Upper lobe of left lung (tissue), 4 donors: ENCODE results near the gene KIRREL1.

Experiments used
- CTCF ChIP-seq, 6 experiments: fragments of 450-650 bp in 4 of 6; fragments of 200-600 bp in 2 of 6; sonication (generic) in 2 of 6; IDR thresholded peaks; one replicate each; pipeline ENCODE4 v1.5.1; 2016 to 2019; ENCODE audit warnings: antibody characterized with exemption in 6 of 6
- EP300 ChIP-seq, 4 donors: sonication (generic); formaldehyde crosslinking; IDR thresholded peaks; one replicate each; pipeline ENCODE4 v1.5.1; 2017; ENCODE audit warnings: antibody characterized with exemption in 4 of 4, control low read depth in 2 of 4
- POLR2A ChIP-seq, 4 donors: fragments of 450-650 bp; IDR thresholded peaks; one replicate each; pipeline ENCODE4 v1.5.1; 2016 to 2017; ENCODE audit warnings: antibody characterized with exemption in 4 of 4, mild to moderate bottlenecking in 2 of 4
- POLR2AphosphoS5 ChIP-seq, 2 donors: sonication (generic); formaldehyde crosslinking; IDR thresholded peaks; one replicate each; pipeline ENCODE4 v1.5.1; 2017; ENCODE audit warnings: antibody characterized with exemption in 2 of 2

DNA sequence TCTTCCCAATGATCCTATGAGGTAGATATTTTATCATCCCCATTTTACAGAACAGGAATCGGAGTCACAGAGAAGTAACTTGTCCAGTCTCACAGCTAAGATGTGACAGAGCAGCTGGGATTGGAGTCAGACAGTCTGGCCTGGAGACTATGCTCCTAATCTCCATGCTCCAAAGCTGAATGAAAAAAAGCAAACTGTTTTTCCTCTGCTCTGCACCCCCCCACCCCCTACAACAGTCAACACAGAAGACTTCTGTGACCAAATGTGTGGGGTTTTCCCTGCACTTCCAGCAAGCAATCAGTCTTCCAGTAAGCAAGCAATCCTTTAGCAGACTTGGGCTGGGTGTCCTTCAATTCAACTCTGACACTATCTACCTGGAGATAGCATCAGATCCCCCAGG is 33.2 kb downstream of the KIRREL1 start:
- TF ChIP-seq CTCF (IDR thresholded peaks at IDR 0.05) (no peak), POLR2A (IDR thresholded peaks at IDR 0.05) (no peak), POLR2AphosphoS5 (IDR thresholded peaks at IDR 0.05) (no peak), EP300 (IDR thresholded peaks at IDR 0.05) (no peak)
